Fibroblast of skin of back (primary cell): ENCODE measurements around the gene PLA2G2D.

Experiments
- DNase-seq: peaks from one replicate; pipeline ENCODE4 v3.0.0-alpha.2; 2013

PLA2G2D gene

DNA sequence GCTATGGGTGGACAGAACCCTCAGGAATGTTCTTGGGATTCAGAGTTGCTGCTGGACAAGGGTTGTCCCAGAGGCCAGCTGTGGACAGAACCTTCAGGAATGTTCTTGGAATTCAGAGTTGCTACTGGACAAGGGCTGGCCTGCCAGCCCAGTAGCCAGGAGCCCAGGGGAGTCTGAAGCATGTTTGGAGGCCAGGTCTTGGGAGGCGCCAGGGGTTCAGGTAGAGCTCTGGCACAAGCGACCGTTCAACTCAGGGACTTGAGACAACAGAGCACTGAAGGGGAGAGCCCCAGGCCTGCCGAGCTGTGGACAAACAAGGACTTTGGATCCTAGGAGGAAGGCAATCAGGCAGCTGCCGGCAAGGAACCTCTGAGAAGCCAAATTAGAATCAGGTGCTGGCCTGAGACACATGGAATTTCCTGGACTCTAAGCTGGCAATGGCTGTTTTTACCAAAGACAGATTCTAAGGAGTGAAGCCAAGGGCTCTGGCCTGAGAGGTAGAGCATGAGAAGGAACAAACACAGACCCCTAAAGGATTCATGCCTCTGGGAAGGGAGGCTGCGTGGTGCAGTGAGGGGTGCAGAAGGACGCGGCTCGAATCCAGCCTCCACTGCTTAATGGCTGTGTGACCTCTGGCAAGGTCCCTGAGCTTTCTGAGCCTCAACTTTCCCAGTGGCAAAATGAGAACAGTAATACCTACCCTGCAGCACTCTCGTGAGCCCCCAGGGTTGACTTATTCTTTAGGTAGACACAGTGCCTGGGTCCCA is 36.0 kb downstream of the PLA2G2D start:
- DNase-seq, result no peak

- no peak for DNase-seq
Observed at GRCh38 chr1:20082772-20083171, 36.6 kb downstream of the PLA2G2D start.

- no peak for DNase-seq
Observed at GRCh38 chr1:20081353-20081810, 38.0 kb downstream of the PLA2G2D start.

GRCh38 chr1:20080441-20081352 is 38.6 kb downstream of the PLA2G2D start:
- DNase-seq, result no peak

- no peak for DNase-seq
Observed at GRCh38 chr1:20079661-20080305, 39.6 kb downstream of the PLA2G2D start.

DNA sequence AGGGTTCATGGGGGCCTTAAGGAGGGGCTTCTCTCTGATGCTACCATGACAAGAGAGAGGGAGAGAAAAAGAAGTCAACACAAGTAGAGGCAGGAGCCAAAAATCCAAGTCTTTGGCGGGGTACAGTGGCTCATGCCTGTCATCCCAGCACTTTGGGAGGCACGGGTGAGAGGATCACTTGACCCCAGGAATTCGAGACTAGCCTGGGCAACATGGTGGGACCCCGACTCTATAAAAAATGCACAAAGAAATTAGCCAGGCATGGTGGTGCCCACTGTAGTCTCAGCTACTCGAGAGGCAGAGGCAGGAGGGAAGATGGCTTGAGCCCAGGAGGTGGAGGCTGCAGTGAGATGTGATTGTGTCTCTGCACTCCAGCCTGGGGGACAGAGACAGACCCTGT is 40.6 kb downstream of the PLA2G2D start:
- DNase-seq, result no peak

GRCh38 chr1:20078171-20078651 is 41.1 kb downstream of the PLA2G2D start:
- DNase-seq, result no peak

GRCh38 chr1:20076710-20077461 is 42.5 kb downstream of the PLA2G2D start:
- no peak for DNase-seq

DNA sequence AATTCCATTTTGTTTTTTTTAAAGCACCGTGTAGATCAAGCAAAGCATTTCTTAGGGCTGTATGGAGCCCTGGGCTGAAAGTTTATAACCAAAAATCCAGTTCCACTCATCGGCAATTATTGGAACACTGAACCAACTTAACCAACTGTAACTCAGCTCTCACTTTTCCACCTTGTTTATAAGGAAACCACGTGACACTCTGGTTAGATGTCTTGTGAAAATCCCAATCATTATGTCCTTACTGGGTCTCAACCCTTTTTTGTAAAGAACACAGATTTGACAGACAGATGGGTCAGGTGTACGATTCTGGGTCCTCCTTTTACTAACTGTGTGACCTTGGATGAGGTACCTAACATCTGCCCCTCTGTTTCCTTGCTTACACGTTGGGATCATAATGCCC is 43.1 kb downstream of the PLA2G2D start:
- DNase-seq, result no peak

DNA sequence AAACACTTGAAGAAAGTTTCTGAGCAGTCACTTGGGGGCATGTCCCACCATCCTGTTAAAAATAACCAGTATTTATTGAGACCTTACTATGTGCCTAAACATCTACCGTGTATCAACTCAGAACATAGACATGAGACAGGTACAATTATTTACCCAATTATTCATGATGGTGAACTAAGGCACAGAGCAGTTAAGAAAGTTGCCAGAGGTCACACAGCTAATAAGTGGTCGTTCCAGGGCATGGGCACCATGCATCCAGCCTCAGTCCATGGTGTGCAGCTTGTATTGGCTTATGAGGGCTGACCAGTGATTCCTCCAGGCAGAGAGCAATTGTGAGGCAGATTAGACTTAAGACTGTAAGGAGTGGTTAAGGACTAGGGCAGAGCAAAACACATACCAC is 44.0 kb downstream of the PLA2G2D start:
- no peak for DNase-seq

DNA sequence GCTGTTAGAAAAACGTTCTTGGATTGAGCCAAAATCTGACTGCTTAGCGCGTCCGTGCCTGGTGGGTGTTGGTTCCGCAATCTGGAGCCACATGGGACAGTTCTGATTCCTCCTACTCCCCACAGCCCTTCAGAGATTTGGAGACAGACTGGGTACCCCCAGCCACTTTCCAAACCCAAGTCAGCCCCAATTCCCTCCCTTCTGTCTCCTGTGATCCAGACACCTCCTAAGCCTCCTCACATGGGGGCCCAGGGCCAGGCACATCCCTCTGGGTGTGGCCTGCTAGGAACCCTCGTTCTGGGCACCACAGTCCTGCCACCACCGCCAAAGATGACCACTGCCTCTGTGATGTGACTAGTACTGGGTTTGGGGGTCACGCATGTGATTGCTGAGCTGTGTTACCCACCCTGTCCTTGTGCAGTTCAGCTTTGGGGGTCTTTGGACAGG is 44.6 kb downstream of the PLA2G2D start:
- no peak for DNase-seq

GRCh38 chr1:20074055-20074724 is 45.1 kb downstream of the PLA2G2D start:
- DNase-seq, result no peak

- DNase-seq, result no peak
Observed at GRCh38 chr1:20073256-20073655, 46.1 kb downstream of the PLA2G2D start.

DNA sequence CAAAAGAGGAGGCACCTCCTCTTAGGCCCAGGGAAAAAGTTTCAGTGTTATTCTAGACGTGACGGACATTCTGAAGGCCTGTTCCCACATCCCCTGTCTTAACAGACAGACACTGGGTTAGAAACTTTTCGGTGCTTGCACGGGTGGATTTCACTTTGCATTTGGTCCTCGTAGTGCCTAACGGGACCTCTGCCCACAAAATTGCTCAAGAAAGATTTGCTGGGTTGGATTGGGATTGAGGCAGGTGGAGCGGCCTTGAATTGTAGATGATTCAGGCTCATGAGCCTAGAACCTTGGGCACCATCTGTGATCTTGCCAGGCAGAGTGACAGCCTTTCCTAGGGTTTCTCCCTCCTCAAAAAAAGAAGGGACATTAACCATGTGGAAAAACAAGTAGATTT is 46.6 kb downstream of the PLA2G2D start:
- DNase-seq, result no peak

DNA sequence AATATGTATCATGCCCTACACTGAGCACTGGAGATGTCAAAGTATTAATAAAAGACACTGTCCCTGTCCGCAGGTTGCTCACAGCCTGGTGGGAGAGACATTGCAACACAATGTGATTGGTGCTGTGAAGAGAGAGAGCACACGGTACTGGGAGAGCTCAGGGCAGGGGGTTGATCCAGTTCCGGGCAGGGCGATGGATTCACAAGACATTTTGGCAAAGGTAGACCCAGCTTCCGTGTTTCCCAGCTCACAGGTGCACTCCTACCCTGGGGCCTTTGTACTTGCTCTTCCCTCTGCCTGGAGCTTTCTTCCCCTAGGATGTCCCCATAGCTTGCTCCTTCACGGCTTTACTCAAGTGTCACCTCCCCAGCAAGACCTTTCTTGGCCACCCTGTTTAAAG is 47.9 kb downstream of the PLA2G2D start:
- DNase-seq, result no peak

DNA sequence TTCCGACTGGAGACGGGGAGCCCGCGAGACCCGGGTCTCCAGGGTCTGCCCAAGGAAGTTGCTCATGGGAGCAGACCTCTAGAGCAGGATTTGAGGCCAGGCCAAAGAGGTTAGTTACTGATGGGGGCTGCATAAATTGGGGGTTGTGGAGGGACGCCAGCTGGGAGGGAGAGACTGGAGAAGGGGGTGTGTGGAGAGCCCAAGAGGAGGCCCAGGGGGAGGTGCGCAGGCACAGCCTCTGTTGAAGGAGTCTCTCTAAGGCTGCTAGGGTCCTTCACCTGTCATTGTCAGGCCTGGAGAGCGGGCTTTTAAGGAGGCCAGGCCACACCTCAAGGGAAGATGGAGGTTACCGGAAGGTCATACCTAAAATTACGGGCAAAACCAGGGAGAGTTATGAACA is 49.0 kb downstream of the PLA2G2D start:
- no peak for DNase-seq

GRCh38 chr1:20069874-20070273 is 49.5 kb downstream of the PLA2G2D start, which contains the start of gene PLA2G5:
Gene PLA2G5 (plus strand): TSS chr1:20070194. CDS start chr1:20084831, 14,637 bp downstream.
- DNase-seq, result no peak

DNA sequence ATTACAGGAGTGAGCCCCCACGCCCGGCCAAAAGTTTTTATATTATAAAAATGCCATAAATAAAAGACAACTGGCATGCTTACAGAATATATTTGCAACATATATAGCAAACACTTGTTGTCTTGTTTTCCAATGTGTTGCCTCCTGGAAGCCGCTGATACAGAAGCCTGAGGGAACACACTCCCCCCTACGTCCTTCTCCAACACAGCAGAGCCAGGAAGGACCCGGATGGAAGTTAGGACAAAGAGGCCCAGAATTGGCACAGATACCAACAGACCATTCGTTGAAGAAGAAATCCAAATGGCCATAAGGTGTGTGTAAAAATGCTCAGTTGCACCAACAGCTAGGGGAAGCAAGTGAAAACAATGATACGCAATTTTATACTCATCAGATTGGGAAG is 50.6 kb downstream of the PLA2G2D start:
- no peak for DNase-seq

DNA sequence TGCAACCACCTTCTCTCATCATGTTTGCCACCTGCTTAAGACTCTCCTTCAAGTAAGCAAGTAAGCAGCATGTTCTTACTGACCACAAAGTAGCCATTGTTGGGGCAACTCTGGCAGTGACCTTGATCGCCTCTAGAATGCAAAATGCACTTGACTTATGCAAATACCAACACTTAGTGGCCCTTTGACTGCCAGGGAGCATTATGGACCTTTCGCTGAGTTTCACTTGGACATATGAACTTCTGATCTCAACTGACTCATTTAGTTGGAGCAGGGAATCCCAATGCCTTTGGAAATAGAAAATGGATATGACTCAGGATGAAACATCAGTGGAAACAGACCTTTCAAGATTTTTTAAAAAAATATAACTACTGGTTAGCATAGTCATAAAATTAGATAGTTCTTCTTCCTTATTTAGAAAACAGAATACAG is 55.5 kb downstream of the PLA2G2D start:
- DNase-seq, result peak; percentile 71
